Activated gamma-delta T cell treated with anti-CD3 and anti-CD28 coated beads, Interleukin-2, amount 50 U/mL, for 16 hours (primary cell): ENCODE data around the gene UFD1.

ENCODE experiments used
- DNase-seq: peaks from one replicate; pipeline ENCODE4 v3.0.0-alpha.2; 2020; ENCODE audit warnings: low read depth

UFD1 gene

DNA sequence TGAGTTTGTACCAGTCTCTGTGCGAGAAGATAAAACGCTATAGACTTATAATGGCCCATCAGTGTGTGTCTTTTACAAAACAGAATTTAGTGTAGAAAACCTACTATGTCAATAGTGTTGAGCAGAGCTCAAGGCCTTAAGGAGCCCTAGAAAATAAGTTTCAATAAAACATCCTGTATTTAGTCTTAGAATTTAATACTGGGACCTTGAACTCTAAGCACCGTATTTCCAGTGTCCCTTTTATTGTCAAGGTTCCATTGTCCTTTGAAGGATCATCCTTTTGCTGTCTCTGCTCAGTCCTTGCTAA, 17.3 kb upstream of the UFD1 start:
- no peak for DNase-seq

DNA sequence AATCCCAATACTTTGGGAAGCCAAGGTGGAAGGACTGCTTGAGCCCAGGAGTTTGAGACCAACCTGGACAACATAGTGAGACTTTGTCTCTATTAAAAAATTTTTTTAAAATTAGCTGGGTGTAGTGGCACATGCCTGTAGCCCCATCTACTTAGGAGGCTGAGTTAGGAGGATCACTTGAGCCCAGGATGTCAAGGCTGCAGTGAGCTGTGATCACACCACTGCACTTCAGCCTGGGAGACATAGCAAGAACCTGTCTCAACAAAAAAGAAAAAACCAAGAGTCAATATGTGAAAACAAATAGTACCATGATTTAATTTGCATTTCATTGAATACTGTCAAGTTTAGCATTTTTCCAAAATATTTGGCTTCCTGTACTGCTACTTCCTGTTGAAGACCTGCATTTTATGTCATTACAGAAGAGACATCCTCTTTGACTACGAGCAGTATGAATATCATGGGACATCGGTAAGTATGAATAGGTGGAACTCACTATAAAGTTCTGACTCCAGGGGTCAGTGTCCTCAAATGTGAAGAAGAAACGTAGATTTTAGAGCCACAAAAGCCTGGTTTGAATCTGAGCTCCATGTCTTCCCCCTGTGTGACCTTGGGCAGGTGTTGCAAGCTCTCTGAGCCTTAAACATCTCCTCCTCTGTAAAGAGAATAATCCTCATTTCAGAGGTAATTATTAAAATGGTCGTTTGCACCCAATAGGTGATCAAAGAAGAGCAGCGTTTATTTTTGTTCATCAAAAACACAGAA, 16.8 kb upstream of the UFD1 start:
- DNase-seq = no peak

DNA sequence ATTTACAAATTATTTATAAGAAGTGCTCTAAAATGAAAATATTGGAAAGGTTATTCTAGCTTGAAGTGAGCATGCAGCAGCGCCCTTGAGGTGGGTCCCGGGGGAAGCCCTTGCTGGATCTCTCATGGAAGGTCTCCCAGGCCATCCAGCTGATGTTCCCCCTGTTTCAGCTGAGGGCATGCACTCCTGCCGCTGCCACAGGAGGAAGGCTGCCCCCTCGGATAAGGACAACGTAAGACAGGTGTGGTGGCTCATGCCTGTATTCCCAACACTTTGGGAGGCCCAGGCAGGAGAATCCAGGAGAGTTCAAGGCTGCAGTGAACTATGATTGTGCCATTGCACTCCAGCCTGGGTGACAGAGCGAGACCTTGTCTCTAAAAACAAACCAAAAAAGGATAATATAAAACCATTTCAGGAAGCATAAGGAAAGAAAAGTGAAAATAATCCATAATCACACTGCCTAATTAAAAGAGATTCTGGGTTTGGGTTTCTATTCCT, 15.7 kb upstream of the UFD1 start:
- no peak for DNase-seq

DNA sequence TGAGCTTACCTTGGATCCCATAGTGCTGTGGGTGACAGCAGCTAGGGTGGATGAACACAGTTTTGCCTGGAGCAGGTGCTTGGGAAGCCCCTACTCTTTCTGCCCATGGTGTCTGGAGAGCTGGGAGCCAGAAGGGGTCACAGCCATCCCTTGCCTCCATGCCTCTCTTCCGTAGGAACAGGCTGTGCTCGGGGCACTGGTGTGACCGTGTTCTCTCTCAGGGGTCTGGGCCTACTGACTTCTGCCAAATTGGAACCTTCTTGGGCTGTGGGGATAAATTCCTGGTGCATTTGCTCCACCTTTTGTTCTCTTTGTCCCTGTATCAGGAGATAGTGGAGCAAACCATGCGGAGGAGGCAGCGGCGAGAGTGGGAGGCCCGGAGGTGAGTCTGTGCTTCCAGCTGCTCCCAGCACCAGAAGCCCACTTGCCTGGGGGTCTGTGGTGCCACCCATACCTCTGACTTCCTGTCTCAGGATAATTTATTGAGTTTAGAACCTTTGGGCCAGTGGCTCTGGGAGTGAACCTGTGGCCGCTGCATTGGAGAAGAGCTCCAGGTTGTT, 15.1 kb upstream of the UFD1 start:
- no peak for DNase-seq

DNA sequence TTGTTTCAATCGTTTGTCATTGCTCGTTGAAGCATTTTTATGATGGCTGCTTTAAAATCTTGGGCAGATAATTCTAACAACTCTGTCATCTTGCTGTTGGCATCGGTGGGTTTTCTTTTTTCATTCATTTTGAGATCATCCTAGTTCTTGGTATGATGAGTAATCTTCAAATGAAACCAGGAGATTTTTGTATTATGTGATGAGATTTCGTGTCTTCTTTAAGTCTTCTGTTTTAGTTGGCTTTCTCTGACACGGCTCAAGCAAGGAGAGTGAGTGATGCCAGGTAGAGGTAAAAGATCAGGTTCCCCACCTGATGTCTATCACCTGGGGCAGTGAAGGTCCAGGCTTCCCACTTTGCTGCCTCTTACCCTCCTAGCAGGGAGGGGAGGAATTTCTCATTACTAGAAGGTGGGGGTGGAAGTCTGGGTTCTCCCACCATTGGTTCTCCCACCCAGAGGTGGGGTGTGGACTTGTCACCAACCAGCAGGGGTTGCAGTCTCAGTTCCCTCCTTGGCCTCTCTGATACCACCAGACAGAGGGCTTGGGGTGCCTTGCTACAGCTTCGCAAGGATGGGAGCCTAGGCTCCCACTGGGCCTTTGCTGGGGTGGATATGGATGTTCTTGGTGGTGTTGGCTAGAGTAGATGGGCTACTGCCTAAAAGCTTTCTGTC, 13.6 kb upstream of the UFD1 start:
- DNase-seq = no peak

DNA sequence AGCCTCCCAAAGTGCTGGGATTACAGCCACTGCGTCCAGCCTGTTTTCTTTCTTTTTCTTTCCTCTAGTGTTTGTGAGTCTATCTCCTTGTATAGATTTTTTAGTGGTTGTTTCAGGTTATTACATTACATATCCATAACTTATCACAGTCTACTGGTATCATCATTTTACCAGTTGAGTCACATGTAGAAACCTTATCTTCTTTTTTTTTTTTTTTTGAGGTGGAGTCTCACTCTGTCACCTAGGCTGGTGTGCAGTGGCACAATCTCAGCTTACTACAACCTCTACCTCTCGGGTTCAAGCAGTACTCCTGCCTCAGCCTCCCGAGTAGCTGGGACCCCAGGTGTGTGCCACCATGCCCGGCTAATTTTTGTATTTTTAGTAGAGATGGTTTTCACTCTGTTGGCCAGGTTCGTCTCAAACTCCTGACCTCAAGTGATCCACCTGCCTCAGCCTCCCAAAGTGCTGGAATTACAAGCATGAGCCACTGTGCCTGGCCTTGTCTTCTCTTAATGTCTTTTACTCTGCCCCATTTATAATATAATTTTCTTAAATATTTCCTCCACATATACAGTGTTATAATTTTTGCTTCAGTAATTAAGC, 11.7 kb upstream of the UFD1 start:
- DNase-seq = no peak

DNA sequence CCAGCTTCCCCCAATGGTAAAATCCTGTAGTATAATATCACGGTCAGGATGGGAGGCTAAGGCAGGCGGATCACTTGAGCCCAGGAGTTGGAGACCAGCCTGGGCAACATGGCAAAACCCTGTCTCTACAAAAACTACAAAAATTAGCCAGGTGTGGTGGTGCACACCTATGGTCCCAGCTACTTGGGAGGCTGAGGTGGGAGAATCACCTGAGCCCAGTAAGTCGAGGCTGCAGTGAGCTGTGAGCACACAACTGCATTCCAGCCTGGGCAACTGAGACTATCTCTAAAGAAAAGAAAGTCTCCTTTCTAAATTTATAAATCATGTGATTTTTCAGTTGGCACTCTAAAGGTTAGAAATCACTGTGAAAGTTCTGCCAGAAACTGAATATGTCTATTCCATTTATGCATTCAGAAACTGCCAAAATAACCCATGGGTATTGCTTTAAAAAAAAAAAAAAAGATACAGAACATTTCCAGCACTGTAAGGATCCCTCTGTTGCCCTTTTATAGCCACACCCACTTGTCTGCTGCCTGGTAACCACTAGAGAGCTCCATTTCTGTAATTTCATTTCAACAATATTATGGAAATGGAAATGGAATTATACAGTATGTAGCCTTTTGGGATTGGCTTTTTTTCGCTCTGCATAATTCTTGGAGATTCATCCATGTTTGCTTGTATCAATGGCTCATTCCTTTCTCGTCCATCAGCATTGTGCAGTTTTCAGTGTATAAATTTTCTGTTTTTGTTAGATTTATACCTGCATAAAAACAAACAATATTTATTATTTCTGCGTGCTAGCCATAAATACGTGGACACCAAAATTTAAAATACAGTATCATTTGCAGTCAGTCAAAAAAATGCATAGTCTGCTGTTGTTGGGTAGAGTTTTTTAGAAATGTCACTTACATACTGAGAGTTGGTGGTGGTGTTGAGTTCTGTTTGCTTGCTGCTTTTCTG, 10.2 kb upstream of the UFD1 start:
- no peak for DNase-seq

DNA sequence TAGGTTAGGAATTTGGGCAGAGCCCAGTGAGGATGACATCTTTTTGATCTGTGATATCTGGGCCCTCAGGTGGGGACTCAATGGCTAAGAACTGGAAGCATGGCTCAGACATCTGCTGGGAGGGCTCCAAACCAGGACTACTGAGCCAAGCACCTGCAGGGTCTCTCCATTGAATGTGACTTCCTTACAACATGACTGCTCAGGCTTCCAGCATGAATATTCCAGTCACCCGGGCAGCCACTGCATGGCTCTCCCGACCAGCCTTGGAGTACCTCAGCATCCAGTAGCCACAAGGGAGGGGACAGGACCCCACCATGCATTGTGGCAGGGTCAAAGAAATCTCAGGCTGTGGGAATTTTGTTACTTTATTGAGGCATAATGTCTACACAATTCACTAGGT, 9.3 kb upstream of the UFD1 start:
- no peak for DNase-seq

DNA sequence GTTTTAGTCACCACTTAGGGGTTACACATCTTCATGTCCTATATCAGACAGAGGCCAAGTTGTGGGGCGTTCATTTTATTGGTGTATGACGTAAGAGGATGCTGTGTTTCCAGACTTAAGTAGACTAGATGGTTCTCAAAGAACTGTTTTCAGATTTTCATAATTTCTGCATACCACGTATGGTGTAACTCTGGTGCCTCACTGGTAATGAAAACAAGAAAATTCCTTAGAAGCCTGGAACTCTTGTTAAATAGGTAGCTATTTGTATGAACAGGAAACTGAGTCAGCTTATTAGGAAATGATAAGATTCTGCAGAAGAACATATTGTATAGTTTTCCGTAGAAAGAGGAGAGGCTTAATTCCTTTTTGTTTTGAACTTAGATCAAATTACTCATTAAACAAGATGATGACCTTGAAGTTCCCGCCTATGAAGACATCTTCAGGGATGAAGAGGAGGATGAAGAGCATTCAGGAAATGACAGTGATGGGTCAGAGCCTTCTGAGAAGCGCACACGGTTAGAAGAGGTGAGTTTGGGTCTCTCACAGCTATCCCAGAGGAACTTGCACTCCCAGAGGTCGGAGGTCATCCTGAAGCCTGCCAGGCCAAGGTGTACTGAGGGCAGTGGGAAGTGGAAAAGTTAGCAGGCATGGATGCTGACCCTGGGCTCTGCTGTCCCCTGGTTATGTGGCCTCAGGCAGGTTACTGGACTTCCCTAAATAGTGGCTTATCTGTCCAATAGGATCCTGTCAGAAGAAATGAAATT, 4.7 kb upstream of the UFD1 start:
- no peak for DNase-seq

DNA sequence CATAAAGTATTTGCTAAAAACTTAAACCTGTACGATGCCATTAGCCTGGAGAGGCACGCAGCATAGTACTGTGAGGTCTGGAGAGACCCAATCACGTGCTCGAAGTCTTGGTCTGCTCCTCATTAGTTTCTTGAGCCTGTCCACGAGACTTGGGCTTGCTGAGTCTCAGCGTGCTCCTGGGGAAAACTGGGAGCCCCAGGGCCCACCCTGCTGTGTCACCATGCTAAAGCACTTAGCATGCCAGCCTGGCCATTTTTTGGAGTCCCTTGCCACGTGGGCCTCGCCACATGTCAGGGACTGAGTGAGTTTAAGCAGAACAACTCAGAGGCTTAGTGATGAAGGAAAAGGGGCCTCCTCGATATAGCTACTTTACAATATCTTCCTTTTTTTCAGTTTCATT, 3.3 kb upstream of the UFD1 start:
- no peak for DNase-seq

DNA sequence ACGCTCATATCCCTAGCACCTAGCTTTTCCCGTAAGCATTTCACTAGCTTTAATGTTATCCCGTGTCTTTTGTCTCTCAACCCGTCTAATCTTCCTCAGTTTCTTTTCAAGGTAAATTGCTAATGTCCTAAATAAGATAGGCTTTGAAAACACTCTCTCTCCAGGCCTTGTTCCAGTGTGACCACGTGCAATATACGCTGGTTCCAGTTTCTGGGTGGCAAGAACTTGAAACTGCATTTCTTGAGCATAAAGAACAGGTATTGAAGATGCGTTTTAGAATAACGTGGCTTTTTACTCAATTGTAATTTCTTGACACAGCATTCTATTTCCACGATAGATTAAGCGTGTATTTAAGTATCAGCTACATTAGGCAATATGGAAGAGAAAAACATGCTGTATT, 1.8 kb upstream of the UFD1 start:
- no peak for DNase-seq

DNA sequence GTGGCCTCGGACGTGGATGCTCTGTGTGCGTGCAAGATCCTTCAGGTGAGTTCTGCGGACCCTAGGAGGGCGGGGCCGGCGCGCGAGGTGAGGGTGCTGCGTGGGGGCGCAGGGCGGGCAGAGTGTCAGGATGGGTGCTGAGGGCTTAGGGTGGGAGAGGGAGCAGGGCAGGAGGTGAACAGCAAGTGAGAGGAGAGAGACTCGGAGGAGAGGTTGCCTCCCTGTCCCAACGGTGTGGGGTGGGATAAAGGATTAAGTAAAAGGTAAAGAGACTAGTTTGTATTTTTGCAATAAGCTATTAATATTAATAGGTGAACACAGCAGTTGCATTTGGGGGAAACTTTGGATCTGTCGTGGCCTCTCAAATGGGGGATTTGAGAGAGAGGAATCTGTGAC, 1.2 kb upstream of the UFD1 start:
- DNase-seq = peak; percentile 5

DNA sequence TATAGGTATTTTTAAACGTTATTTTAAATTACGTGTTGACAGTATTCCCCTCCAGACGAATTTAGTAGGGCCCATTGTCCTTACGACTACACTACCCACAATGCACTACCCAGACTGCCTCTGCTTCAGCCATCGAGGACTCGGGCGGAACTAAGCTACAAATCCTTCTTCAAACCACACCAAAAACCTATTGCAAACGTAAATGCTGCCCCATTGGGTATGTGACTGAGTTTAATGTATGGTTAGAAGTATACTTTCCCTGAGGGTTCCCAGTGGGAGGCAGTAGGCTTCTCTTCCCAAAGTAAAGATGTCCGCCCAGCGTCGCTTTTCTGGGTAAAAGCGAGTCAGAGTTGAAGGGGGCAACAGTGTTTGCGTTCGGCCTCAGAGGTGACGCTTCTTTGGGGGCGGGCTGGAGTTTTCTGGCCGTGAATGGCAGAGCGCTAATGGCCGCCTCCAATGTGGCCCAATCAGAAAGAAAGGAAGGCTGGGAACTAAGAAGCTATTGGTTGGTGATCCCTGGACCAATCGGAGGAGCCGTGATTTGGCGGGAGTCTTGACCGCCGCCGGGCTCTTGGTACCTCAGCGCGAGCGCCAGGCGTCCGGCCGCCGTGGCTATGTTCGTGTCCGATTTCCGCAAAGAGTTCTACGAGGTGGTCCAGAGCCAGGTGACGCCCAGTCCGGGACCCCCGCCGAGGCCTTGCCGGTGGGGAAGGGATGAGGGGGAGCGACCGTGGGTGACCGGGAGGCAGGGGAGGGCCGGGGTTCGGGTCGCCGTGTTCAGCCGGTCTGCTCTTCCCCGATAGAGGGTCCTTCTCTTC, 571 bp upstream of the UFD1 start, which contains the start of gene CDC45:
Gene CDC45 (plus strand): TSS at position 566 of the 818 bp plus-strand sequence. CDS start 49 bp downstream, at position 615.
- DNase-seq = peak; percentile 92

DNA sequence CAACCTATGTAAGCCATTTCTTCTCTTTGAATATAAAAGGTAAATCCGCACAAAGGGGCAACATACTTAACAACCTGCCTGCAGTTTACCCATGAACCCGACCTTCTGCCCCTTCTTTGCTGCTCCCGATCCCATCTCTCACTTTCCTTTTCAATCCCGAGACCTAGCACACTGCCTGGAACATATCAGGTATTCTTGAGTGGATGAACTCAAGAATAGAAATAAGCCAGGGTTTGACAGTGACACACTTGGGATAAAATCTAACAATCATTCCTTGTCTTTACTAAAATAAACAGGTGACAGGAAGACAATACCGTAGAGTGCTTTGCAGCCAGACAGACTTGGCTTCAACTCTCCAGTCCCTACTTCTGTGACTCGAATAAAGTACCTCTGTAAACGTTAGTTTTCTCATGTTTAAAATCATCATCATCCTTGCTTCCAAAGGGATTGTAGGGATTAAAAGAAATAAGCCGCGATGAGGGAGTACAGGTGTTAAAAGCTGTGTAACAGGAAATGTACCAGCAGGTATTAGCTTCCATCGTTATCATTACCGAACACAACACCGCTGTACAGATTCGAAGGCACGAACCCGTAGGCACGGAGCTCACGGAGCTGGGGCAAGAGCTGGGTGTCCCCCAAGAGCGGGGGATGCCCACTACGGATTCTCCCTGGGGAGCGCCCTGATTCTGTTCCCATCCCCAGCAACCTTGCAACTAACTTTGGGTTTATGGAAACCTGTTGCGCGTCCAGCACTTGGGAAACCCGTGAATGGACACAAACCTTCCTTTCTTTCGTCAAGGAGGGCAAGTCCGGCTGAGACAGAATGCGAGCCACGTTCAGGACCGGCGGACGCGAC, 720 bp downstream of the UFD1 start:
- peak; percentile 8 for DNase-seq

DNA sequence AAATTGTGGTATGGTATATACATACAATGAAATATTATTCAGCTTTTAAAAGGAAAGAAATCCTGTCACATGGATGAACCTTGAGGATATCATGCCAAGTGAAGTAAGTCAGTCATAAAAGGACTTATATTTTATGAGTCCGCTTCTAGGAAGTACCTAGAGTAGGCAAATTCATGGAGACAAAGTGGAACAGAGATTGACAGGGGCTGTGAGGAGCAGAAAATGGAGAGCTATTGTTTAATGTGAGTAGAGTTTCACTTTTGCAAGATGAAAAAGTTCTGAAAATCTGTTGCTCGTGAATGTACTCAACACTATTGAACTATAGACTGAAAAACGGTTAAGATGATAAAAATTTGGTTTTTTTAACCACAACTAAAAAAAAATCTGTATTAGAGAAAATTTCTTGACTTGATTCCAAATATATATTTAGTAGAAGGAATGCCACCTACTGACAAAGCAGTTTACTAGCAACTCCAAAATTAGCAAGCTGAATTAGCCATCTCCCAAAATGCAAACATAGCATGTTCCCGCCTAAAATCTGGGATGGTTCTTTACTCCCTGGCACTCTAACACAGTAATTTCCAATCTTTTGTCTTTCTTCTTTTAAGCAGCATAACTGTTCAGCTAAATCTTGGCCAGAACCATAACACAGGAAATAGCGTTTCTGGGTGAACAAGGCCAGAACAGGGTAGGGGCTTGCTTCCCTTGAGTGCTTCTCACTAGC, 1.5 kb downstream of the UFD1 start:
- no peak for DNase-seq

DNA sequence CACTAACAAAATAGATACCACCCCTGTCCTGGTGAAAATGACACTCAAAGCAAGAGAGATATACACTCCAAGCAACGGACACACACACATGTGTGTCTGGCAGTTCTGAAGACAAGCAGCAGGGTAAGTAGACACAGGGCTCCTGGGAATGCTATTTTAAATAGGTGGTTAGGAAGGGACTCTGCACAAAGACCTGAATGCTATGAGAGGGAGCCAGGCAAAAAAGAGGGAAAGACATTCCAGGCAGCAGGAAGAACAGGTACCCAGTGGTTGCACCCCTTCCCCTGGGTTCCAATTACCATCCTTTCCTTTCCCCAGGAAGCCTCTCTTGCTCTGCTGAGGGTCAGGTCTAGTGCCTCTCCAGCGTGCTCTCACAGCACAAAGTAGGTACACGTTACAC, 3.0 kb downstream of the UFD1 start:
- no peak for DNase-seq

DNA sequence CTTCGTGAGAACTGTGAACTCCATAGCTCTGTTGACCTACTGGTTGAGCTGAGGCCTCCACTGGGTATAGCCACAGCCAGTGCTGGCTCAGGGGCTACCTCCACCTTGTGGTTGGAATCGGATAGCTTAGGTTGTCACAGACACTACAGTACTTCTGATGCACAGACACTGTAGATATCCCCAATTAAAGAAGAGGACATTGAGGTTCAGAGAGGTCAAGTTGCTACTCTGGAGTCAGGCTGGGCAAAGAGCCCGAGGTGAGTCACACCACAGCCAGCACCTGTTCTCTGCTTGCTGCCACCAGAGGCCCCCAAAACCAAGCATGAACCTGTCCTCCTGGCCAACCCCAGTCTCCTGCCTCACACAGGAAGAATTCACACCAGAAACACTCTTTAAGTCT, 5.4 kb downstream of the UFD1 start:
- no peak for DNase-seq

DNA sequence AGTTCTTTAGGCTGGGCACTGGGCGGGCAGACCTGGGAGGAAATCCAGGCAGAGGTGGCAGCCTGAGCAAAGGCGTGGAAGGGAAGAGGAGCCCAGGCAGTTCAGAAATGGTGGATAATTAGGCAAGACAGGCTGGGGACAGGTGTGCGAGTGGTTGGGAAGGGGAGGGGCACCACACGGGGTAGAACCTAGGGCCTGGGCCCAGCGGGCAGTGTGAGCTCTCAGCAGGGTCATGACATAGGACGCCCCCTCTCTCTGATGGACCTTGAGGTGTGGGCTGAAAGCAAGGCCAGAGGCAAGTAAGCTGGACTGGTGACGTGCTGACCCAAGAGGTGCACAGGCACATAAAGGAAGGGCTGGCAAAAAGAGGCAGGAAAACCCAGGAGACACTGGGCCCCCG, 6.8 kb downstream of the UFD1 start:
- DNase-seq = no peak

DNA sequence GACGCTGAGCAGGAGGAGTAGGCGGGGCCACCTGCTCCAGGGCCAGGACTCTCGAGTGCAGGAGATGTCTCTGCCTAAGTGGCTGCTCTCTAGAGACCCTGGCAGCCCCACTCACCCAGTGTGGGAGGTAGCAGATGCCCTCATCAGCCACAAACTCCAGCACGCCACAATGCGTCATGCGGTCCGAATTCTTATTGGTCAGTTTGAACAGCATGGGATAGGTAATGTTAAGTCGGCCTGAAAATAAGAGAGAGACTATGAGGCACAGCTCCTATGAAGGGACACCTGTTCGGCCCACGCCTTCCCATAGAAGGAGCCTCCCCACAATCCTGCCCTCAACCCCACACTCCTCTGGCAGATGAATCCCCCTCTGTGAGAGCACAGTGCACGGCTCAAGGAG, 7.4 kb downstream of the UFD1 start:
- DNase-seq = no peak
